D721Med (cell line): ENCODE measurements around the gene C3orf52.

Experiments
- DNase-seq: peaks from one replicate; pipeline ENCODE4 v3.0.0; 2011; ENCODE audit warnings: low spot score; ENCODE audit not compliant: insufficient read length
- FAIRE-seq: peaks from 2 replicates; lab custom pipeline; 2011; peaks lifted over from hg19 to GRCh38; lab: Jason Lieb, UNC
- TF ChIP-seq, protein P1 (sequence below): IDR thresholded peaks from 2 replicates; pipeline ENCODE4 v1.5.1; 2012; ENCODE audit warnings: mild to moderate bottlenecking, control low read depth; ENCODE audit not compliant: insufficient read depth; ENCODE audit errors: missing control alignments

The C3orf52 gene

GRCh38 chr3:112086875-112087524, 811 bp downstream of the C3orf52 start:
- TF ChIP-seq, protein P1, sequence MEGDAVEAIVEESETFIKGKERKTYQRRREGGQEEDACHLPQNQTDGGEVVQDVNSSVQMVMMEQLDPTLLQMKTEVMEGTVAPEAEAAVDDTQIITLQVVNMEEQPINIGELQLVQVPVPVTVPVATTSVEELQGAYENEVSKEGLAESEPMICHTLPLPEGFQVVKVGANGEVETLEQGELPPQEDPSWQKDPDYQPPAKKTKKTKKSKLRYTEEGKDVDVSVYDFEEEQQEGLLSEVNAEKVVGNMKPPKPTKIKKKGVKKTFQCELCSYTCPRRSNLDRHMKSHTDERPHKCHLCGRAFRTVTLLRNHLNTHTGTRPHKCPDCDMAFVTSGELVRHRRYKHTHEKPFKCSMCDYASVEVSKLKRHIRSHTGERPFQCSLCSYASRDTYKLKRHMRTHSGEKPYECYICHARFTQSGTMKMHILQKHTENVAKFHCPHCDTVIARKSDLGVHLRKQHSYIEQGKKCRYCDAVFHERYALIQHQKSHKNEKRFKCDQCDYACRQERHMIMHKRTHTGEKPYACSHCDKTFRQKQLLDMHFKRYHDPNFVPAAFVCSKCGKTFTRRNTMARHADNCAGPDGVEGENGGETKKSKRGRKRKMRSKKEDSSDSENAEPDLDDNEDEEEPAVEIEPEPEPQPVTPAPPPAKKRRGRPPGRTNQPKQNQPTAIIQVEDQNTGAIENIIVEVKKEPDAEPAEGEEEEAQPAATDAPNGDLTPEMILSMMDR: no peak
- FAIRE-seq: no peak
- DNase-seq: no peak

- FAIRE-seq (no peak), DNase-seq (no peak)
- TF ChIP-seq, protein P1: no peak
Measured at GRCh38 chr3:112087746-112088145, 1.6 kb downstream of the C3orf52 start.

- DNase-seq (no peak), FAIRE-seq (no peak)
- TF ChIP-seq, protein P1: no peak
Measured at GRCh38 chr3:112088944-112089343, 2.8 kb downstream of the C3orf52 start.

DNA sequence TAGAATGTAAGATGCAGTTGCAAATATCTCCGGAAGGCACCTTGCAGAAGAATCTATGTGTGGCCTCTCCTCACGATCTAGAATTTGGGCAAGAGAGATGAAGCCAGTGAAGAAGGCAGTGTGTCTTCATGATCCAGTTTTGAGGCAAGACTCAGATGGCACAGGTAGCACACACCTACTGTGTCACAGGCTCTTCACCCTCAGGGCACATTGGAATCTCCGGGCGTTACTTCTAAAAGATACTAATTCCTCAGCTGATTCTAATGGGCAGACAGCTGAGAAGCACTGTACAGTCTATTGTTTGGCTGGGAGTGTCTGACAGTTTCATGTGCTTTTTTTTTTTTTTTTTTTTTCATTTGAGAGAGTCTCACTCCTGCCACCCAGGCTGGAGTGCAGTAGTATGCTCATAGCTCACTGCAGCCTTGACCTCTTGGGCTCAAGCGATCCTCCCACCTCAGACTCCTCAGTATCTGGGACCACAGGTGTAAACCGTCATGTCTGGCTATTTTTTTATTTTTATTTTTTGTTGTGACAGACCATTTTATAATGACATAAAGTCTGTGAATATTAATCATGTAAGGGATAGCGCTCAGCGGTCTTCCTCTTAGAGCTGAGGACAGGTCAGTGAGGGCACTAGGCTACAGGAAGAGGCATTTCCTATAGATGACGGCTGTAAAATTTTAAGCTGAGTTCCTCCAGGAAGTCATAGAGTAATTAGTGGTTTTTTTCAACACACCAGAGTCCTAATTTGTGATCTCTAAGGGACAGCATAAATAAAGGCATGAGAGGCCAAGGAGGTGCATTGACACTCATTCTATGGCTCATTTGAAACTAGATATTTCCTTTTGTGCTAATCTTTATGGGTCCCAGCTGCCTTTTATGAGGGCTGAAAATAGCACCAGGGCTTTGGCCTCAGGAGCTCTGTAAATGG, 4.0 kb downstream of the C3orf52 start:
- TF ChIP-seq, protein P1: no peak
- no peak for FAIRE-seq
- no peak for DNase-seq

DNA sequence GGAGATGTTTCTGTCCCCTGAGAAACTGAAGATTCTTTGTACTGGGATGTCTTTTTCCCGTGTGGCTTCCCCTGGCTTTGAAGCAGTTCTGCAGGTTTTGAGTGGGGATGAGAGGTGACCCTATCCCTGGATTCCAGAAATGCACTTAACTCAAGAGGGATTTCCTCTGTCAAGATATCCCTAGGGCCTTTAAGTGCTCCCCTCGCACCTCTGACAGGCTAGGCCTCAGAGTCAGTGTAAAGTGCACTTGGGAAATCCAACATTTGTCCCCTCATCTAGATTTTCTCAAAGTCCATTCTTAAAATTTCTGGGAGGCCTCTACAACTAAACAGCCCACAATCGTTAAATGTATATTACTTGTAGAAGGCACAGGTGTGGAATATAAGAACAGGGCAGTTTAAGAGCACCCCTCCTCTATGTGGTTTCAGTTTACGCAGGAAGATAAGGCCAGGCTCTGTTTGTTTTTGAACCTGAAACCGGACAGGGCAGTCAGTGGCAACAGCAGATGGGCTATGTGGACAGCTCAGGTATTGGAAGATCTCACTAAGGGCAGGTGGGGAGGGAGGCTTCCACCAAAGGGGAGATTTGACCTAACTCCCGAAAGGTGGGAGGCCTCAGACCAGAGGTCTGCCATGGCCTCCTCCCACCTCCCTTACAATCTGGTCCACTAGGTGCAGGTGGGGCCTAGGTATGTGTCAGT, 4.8 kb downstream of the C3orf52 start:
- no peak for DNase-seq
- FAIRE-seq: no peak
- TF ChIP-seq, protein P1: no peak

- DNase-seq: no peak
- FAIRE-seq: no peak
- TF ChIP-seq, protein P1: no peak
Measured at GRCh38 chr3:112092496-112093179, 6.4 kb downstream of the C3orf52 start.
